Measurements from ENCODE around the gene E2F4.

E2F4 gene

GRCh38 chr16:67204076-67204475, 12.1 kb downstream of the E2F4 start:
- no peak for DNase-seq (ENCODE audit: low read depth)
- no peak for TF ChIP-seq CTCF (IDR thresholded peaks at IDR 0.05; ENCODE audit: insufficient read depth, low read depth, low read length, missing control alignments)
- no peak overlapping the region for H3K4me3 ChIP-seq (ENCODE audit: low read length)

GRCh38 chr16:67206129-67206837, 14.3 kb downstream of the E2F4 start:
- TF ChIP-seq CTCF (IDR thresholded peaks at IDR 0.05; ENCODE audit: insufficient read depth, low read depth, low read length, missing control alignments) = no peak
- H3K4me3 ChIP-seq (ENCODE audit: low read length) = no peak overlapping the region

GRCh38 chr16:67206838-67207248, 14.9 kb downstream of the E2F4 start:
- no peak for TF ChIP-seq CTCF (IDR thresholded peaks at IDR 0.05; ENCODE audit: insufficient read depth, low read depth, low read length, missing control alignments)
- peak; percentile 59 for DNase-seq (ENCODE audit: low read depth)
- no peak overlapping the region for H3K4me3 ChIP-seq (ENCODE audit: low read length)

More at GRCh38 chr16:67206129-67206837, 14.3 kb downstream of the E2F4 start:
- no peak for DNase-seq (ENCODE audit: low read depth)

GRCh38 chr16:67207249-67208091, 15.5 kb downstream of the E2F4 start:
- TF ChIP-seq CTCF (IDR thresholded peaks at IDR 0.05; ENCODE audit: insufficient read depth, low read depth, low read length, missing control alignments) = no peak
- peak; percentile 73 for DNase-seq (ENCODE audit: low read depth)
- H3K4me3 ChIP-seq (ENCODE audit: low read length) = no peak overlapping the region

GRCh38 chr16:67208154-67208896, 16.4 kb downstream of the E2F4 start:
- TF ChIP-seq CTCF (IDR thresholded peaks at IDR 0.05; ENCODE audit: insufficient read depth, low read depth, low read length, missing control alignments) = no peak
- no peak overlapping the region for H3K4me3 ChIP-seq (ENCODE audit: low read length)
- DNase-seq (ENCODE audit: low read depth) = no peak

- TF ChIP-seq CTCF (IDR thresholded peaks at IDR 0.05; ENCODE audit: insufficient read depth, low read depth, low read length, missing control alignments) = no peak
- no peak overlapping the region for H3K4me3 ChIP-seq (ENCODE audit: low read length)
- no peak for DNase-seq (ENCODE audit: low read depth)
These were observed 17.6 kb downstream of the E2F4 start for GRCh38 chr16:67209565-67209964.
